GM12878 (cell line): ENCODE results near the gene SHISA7. TPM values are rescaled to one million over a fixed set of nuclear protein-coding genes. Genes with fewer than 3 reads are reported as not detected.

Experiments used
- ATAC-seq: fragments of 200-7000 bp; cut with Tn5 transposase; 3 replicates; pipeline ENCODE4 v1.9.1; 2020; ENCODE audit warnings: mild to moderate bottlenecking, moderate library complexity
- BruUV-seq: library from RNA; stranded (reverse); fragments of 400-500 nt; replicated peaks from 2 replicates; lab custom pipeline; 2021; lab: Mats Ljungman, UMichigan
- CTCF ChIA-PET: fragments of 300-600 bp; sonication (Branson Sonifier 250); formaldehyde crosslinking; extraction: SDS; loops from one replicate; lab custom pipeline; 2021; ENCODE audit warnings: inconsistent platforms; lab: Yijun Ruan, JAX
- POLR2A ChIA-PET: fragments of 350-600 bp; formaldehyde crosslinking; extraction: SDS; loops from one replicate; lab custom pipeline; 2021; ENCODE audit warnings: inconsistent platforms; lab: Charles Lee
- RAD21 ChIA-PET: fragments of 300-600 bp; sonication (Branson Sonifier 250); formaldehyde crosslinking; loops from one replicate; lab custom pipeline; 2023; ENCODE audit warnings: antibody characterized with exemption; ENCODE audit not compliant: unreplicated experiment; lab: Charles Lee
- SMC1A ChIA-PET: fragments of 300-600 bp; sonication (Branson Sonifier 250); formaldehyde crosslinking; loops from one replicate; lab custom pipeline; 2023; ENCODE audit not compliant: unreplicated experiment, uncharacterized antibody; lab: Charles Lee
- DNase-seq: peaks from one replicate; pipeline ENCODE4 v3.0.0-alpha.2; 2011; ENCODE audit warnings: low read depth, low spot score
- FAIRE-seq: peaks from 3 replicates; lab custom pipeline; 2011; peaks lifted over from hg19 to GRCh38; lab: Jason Lieb, UNC
- H2AFZ ChIP-seq: 2 replicates; pipeline ENCODE4 v1.6.0; 2011; ENCODE audit warnings: low read depth, low read length, control low read depth; ENCODE audit not compliant: control insufficient read depth
- H3K27ac ChIP-seq: 2 replicates; pipeline ENCODE4 v1.5.1; 2011; ENCODE audit warnings: control low read depth; ENCODE audit not compliant: control insufficient read depth, insufficient read depth
- H3K27me3 ChIP-seq, 2 experiments: replicated peaks in 1 of 2; 2 replicates each; pipeline versions ENCODE4 v1.6.0 to v1.6.1; 2011; ENCODE audit warnings: low read length in 1 of 2; ENCODE audit not compliant: control insufficient read depth in 2 of 2, insufficient read depth in 2 of 2
- H3K36me3 ChIP-seq, 2 experiments: 2 replicates each; pipeline ENCODE4 v1.5.1; 2011; ENCODE audit warnings: low read length in 1 of 2; ENCODE audit not compliant: control insufficient read depth in 2 of 2, insufficient read depth in 2 of 2
- H3K4me1 ChIP-seq: 2 replicates; pipeline ENCODE4 v1.6.1; 2011; ENCODE audit warnings: mild to moderate bottlenecking, low read length, moderate library complexity, mixed read lengths; ENCODE audit not compliant: control insufficient read depth, insufficient read depth
- H3K4me2 ChIP-seq: 2 replicates; pipeline ENCODE4 v1.6.0; 2011; ENCODE audit warnings: control low read depth; ENCODE audit not compliant: control insufficient read depth, insufficient read depth
- H3K4me3 ChIP-seq: fragments of 200-600 bp; sonication (generic); 2 replicates; pipeline ENCODE4 v1.5.1; 2016
- H3K79me2 ChIP-seq: 2 replicates; pipeline ENCODE4 v1.6.0; 2011; ENCODE audit warnings: low read length; ENCODE audit not compliant: control insufficient read depth, insufficient read depth
- H3K9ac ChIP-seq: 2 replicates; pipeline ENCODE4 v1.8.0; 2011; ENCODE audit warnings: low read length, control low read depth, mixed read lengths; ENCODE audit not compliant: control insufficient read depth, insufficient read depth
- H3K9me3 ChIP-seq: replicated peaks from 3 replicates; pipeline ENCODE4 v1.5.1; 2011; ENCODE audit warnings: mild to moderate bottlenecking, low read length; ENCODE audit not compliant: control insufficient read depth, insufficient read depth
- H4K20me1 ChIP-seq: 2 replicates; pipeline ENCODE4 v1.6.0; 2011; ENCODE audit not compliant: control insufficient read depth, insufficient read depth
- EP300 ChIP-seq, 2 experiments: fragments of 150-350 bp in 1 of 2; IDR thresholded peaks; 2 replicates each; pipeline ENCODE4 v1.6.1; 2011 to 2012; ENCODE audit warnings: low read depth in 2 of 2, low read length in 2 of 2, borderline replicate concordance in 1 of 2, improper control_type of control experiment in 1 of 2, inconsistent platforms in 1 of 2; ENCODE audit not compliant: control insufficient read depth in 1 of 2
- PRDM15 ChIP-seq: fragments of 450-650 bp; formaldehyde crosslinking; IDR thresholded peaks from 2 replicates; pipeline ENCODE4 v1.4.0; 2020; ENCODE audit warnings: mild to moderate bottlenecking, moderate library complexity
- STAT1 ChIP-seq: fragments of 450-650 bp; conservative IDR thresholded peaks from 2 replicates; pipeline ENCODE4 v1.6.1; 2014; ENCODE audit warnings: antibody characterized with exemption, mild to moderate bottlenecking
- WGBS: methylation state at CpG from one replicate; pipeline ENCODE4 v1.1.6; 2016; ENCODE audit warnings: low lambda C conversion rate; ENCODE audit not compliant: insufficient replicate concordance, insufficient coverage; ENCODE audit errors: missing lambda C conversion rate; 5-methylcytosine and 5-hydroxymethylcytosine counted together
- in situ Hi-C: fragments of 300-500 bp; cut with MboI; formaldehyde crosslinking; loops from 9 replicates; pipeline ENCODE4 v1.14.3; 2018; ENCODE audit warnings: mixed read lengths
- intact Hi-C: fragments of 100-400 bp; cut with micrococcal nuclease; formaldehyde crosslinking; loops from one replicate; pipeline ENCODE4 v1.14.2; 2022; ENCODE audit not compliant: unreplicated experiment
- polyA plus RNA-seq, 11 experiments: library from polyadenylated mRNA; depleted of rRNA in 4 of 11; unstranded in 6 of 11; stranded (reverse) in 5 of 11; fragments of >200 nt; fragmentation: Nextera tagmentation in 4 of 11; fragmentation: Illumina TruSeq in 1 of 11; extraction: Ambion mirVana in 4 of 11; extraction: Trizol in 1 of 11; gene quantifications; 1 replicate in 1 of 11; 2 replicates in 10 of 11; pipeline versions ENCODE4 v1.2.1 to v1.2.3, GENCODE V29; 2011 to 2016; ENCODE audit warnings: inconsistent platforms in 2 of 11, missing spikeins in 2 of 11, low read depth in 1 of 11
- total RNA-seq, 4 experiments: library from RNA; depleted of rRNA in 3 of 4; stranded (reverse); fragments of >200 nt in 3 of 4; fragmentation: Illumina TruSeq in 1 of 4; extraction: Trizol in 1 of 4; gene quantifications; 2 replicates each; pipeline versions ENCODE4 v1.2.1 to v1.2.3, GENCODE V29; 2013 to 2021

The SHISA7 gene
- total and polyA plus RNA-seq, 10 of the 15 experiments (the other 5 are each of a cell fraction or from before 2014, with no cell fraction given), result 0.03 TPM; not detected in 9

- ChIA-PET SMC1A (interaction anchor here (0.6 kb wide), 1 partner anchor 163 kb away, joined by 3 read pairs; no protein-coding TSS in a partner anchor), CTCF (no interaction called here), RAD21 (no interaction called here), POLR2A (interaction anchor here (0.6 kb wide), 1 partner anchor 264 kb away, joined by 3 read pairs; no protein-coding TSS in a partner anchor)
- H3K27me3 ChIP-seq, result peaks cover 0 to 1% of the 10 kb centered on the region in 2 experiments; a peak in 2 of 4 replicates
- no peak overlapping the region for H3K4me3 ChIP-seq
- H3K4me2 ChIP-seq, result no peak overlapping the region
- no peak for ATAC-seq
- DNase-seq, result no peak
- WGBS, result 22% methylated on average over 5 of the region's 5 CpGs
- no peak for FAIRE-seq
- H3K4me1 ChIP-seq, result no peaks in the 10 kb centered on the region; the same call in 1 of the 2 replicates
- H3K36me3 ChIP-seq, result no peaks in the 10 kb centered on the region
- no peak overlapping the region for H3K27ac ChIP-seq
- intact Hi-C loops, result no loop called here
- no peaks in the 10 kb centered on the region for H4K20me1 ChIP-seq
- TF ChIP-seq EP300 (IDR thresholded peaks at IDR 0.05; ENCODE audit: borderline replicate concordance in 1 of 2, control insufficient read depth in 1 of 2, low read depth in 2 of 2, low read length in 2 of 2), result no peak
- no peak for TF ChIP-seq STAT1
- TF ChIP-seq PRDM15 (CRISPR knock-in tag), result no peak
- H3K9me3 ChIP-seq, result no peaks in the 10 kb centered on the region
- in situ Hi-C loops, result no loop called here
- H2AFZ ChIP-seq, result no peak overlapping the region
- no TSS peak for BruUV-seq
- H3K9ac ChIP-seq, result no peak overlapping the region
- no peaks in the 10 kb centered on the region for H3K79me2 ChIP-seq
These were observed 4.0 kb downstream of the SHISA7 start for GRCh38 chr19:55439052-55439451.
